ENCODE data around the gene KIF21B.

The KIF21B gene

GRCh38 chr1:201006450-201006849 lies 17.1 kb downstream of the KIF21B start:
- no peak for DNase-seq (ENCODE audit: low read depth)
- in situ Hi-C loops (cut with HindIII; ENCODE audit: low sequenced_read_pairs): no loop called here
- TF ChIP-seq CTCF (IDR thresholded peaks at IDR 0.05; ENCODE audit: low read depth, low read length, missing control alignments): no peak
- H3K4me3 ChIP-seq (ENCODE audit: low read depth, low read length): no peak overlapping the region

- TF ChIP-seq CTCF (IDR thresholded peaks at IDR 0.05; ENCODE audit: low read depth, low read length, missing control alignments): no peak
- H3K4me3 ChIP-seq (ENCODE audit: low read depth, low read length): no peak overlapping the region
- no peak for DNase-seq (ENCODE audit: low read depth)
- in situ Hi-C loops (cut with HindIII; ENCODE audit: low sequenced_read_pairs): no loop called here
Observed at GRCh38 chr1:201004732-201005131, 18.8 kb downstream of the KIF21B start.

- H3K4me3 ChIP-seq (ENCODE audit: low read depth, low read length): no peak overlapping the region
- TF ChIP-seq CTCF (IDR thresholded peaks at IDR 0.05; ENCODE audit: low read depth, low read length, missing control alignments): no peak
- in situ Hi-C loops (cut with HindIII; ENCODE audit: low sequenced_read_pairs): no loop called here
- DNase-seq (ENCODE audit: low read depth): no peak
Observed at GRCh38 chr1:201004154-201004553, 19.4 kb downstream of the KIF21B start.

GRCh38 chr1:201002510-201002909 lies 21.0 kb downstream of the KIF21B start:
- no peak overlapping the region for H3K4me3 ChIP-seq (ENCODE audit: low read depth, low read length)
- no peak for TF ChIP-seq CTCF (IDR thresholded peaks at IDR 0.05; ENCODE audit: low read depth, low read length, missing control alignments)
- DNase-seq (ENCODE audit: low read depth): no peak
- in situ Hi-C loops (cut with HindIII; ENCODE audit: low sequenced_read_pairs): no loop called here

GRCh38 chr1:201001962-201002361 lies 21.6 kb downstream of the KIF21B start:
- no peak overlapping the region for H3K4me3 ChIP-seq (ENCODE audit: low read depth, low read length)
- in situ Hi-C loops (cut with HindIII; ENCODE audit: low sequenced_read_pairs): no loop called here
- no peak for DNase-seq (ENCODE audit: low read depth)
- TF ChIP-seq CTCF (IDR thresholded peaks at IDR 0.05; ENCODE audit: low read depth, low read length, missing control alignments): no peak

GRCh38 chr1:201000391-201000790 lies 23.1 kb downstream of the KIF21B start:
- no peak for TF ChIP-seq CTCF (IDR thresholded peaks at IDR 0.05; ENCODE audit: low read depth, low read length, missing control alignments)
- no peak overlapping the region for H3K4me3 ChIP-seq (ENCODE audit: low read depth, low read length)
- DNase-seq (ENCODE audit: low read depth): no peak
- in situ Hi-C loops (cut with HindIII; ENCODE audit: low sequenced_read_pairs): no loop called here

- TF ChIP-seq CTCF (IDR thresholded peaks at IDR 0.05; ENCODE audit: low read depth, low read length, missing control alignments): no peak
- DNase-seq (ENCODE audit: low read depth): no peak
- in situ Hi-C loops (cut with HindIII; ENCODE audit: low sequenced_read_pairs): no loop called here
Observed at GRCh38 chr1:200999667-201000066, 23.8 kb downstream of the KIF21B start.

More at GRCh38 chr1:200999667-201000066, 23.8 kb downstream of the KIF21B start:
- no peak overlapping the region for H3K4me3 ChIP-seq (ENCODE audit: low read depth, low read length)
